Left hindlimb (tissue), 1 donor: ENCODE measurements around the gene AIRE.

Experiments
- DNase-seq: peaks from one replicate; pipeline ENCODE4 v3.0.0-alpha.2; 2018

Gene AIRE

GRCh38 chr21:44325386-44326271 is 40.0 kb downstream of the AIRE start:
- no peak for DNase-seq

- DNase-seq = no peak
Observed at GRCh38 chr21:44326272-44326647, 40.6 kb downstream of the AIRE start.

- DNase-seq = no peak
Observed at GRCh38 chr21:44326716-44327602, 41.3 kb downstream of the AIRE start.

- no peak for DNase-seq
Observed at GRCh38 chr21:44327603-44327974, 41.9 kb downstream of the AIRE start.

GRCh38 chr21:44328242-44328895 is 42.7 kb downstream of the AIRE start:
- DNase-seq = no peak

- no peak for DNase-seq
Observed at GRCh38 chr21:44329086-44329889, 43.6 kb downstream of the AIRE start.

GRCh38 chr21:44329971-44330681 is 44.5 kb downstream of the AIRE start:
- DNase-seq = no peak

GRCh38 chr21:44330698-44331097 is 45.0 kb downstream of the AIRE start:
- DNase-seq = no peak

GRCh38 chr21:44331209-44331608 is 45.5 kb downstream of the AIRE start:
- DNase-seq = no peak

GRCh38 chr21:44331650-44332307 is 46.1 kb downstream of the AIRE start:
- DNase-seq = no peak

- no peak for DNase-seq
Observed at GRCh38 chr21:44332383-44332782, 46.7 kb downstream of the AIRE start.

- no peak for DNase-seq
Observed at GRCh38 chr21:44332965-44333364, 47.3 kb downstream of the AIRE start.

GRCh38 chr21:44333509-44334328 is 48.0 kb downstream of the AIRE start:
- DNase-seq = no peak

GRCh38 chr21:44334329-44335030 is 48.8 kb downstream of the AIRE start:
- DNase-seq = no peak

- DNase-seq = no peak
Observed at GRCh38 chr21:44335266-44336059, 49.8 kb downstream of the AIRE start.

GRCh38 chr21:44337449-44337848 is 51.8 kb downstream of the AIRE start:
- DNase-seq = no peak

- DNase-seq = peak; percentile 80
Observed at GRCh38 chr21:44337941-44338895, 52.5 kb downstream of the AIRE start.
